ENCODE data around the gene KDM2B. TPM values are rescaled to one million over a fixed set of nuclear protein-coding genes. Genes with fewer than 3 reads are reported as not detected.
A peak's percentile ranks its signal among the peaks of the same experiment; 100 is the strongest.

KDM2B gene
- total RNA-seq, 1 donor from 2014 or later, result 61.1 TPM

DNA sequence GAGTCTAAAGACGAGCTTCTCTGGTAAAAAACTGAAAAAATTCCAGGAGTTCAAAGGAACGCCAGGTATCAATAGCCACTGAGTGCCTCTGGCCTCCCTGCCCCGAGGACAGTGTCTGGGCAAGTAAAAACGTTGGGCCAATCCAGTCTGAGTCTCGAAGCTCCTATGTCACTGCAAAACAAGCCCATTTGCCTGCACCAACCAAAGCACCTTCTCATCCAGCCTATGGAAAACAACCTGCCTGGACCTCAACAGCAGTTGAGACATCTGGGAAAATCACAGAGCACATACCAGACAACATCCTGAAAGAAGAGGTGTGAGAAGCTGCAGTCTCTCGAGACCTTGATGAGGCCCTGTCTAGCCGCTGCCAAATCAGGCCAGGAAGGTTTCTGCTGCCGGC is 124.3 kb downstream of the KDM2B start:
- Mint-ChIP-seq H3K36me3 (no peaks in the 10 kb centered on the region), H3K9me3 (no peaks in the 10 kb centered on the region), H3K4me3 (no peak overlapping the region), H3K4me1 (peaks cover 39% of the 10 kb centered on the region), H3K27me3 (ENCODE audit: low read depth) (no peaks in the 10 kb centered on the region), H3K27ac (peak overlapping the region; percentile 71)
- TF ChIP-seq, protein P1, sequence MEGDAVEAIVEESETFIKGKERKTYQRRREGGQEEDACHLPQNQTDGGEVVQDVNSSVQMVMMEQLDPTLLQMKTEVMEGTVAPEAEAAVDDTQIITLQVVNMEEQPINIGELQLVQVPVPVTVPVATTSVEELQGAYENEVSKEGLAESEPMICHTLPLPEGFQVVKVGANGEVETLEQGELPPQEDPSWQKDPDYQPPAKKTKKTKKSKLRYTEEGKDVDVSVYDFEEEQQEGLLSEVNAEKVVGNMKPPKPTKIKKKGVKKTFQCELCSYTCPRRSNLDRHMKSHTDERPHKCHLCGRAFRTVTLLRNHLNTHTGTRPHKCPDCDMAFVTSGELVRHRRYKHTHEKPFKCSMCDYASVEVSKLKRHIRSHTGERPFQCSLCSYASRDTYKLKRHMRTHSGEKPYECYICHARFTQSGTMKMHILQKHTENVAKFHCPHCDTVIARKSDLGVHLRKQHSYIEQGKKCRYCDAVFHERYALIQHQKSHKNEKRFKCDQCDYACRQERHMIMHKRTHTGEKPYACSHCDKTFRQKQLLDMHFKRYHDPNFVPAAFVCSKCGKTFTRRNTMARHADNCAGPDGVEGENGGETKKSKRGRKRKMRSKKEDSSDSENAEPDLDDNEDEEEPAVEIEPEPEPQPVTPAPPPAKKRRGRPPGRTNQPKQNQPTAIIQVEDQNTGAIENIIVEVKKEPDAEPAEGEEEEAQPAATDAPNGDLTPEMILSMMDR (IDR thresholded peaks at IDR 0.05; ENCODE audit: unreplicated experiment), result no peak
- no peak for DNase-seq (ENCODE audit: low spot score in 2 of 2, unreplicated experiment in 2 of 2)

- H3K4me3 Mint-ChIP-seq, result no peak overlapping the region
- peak overlapping the region; percentile 20 for H3K27ac Mint-ChIP-seq
- no peaks in the 10 kb centered on the region for H3K27me3 Mint-ChIP-seq (ENCODE audit: low read depth)
- DNase-seq (ENCODE audit: low spot score in 2 of 2, unreplicated experiment in 2 of 2), result no peak
- TF ChIP-seq, protein P1 (IDR thresholded peaks at IDR 0.05; ENCODE audit: unreplicated experiment), result no peak
- no peaks in the 10 kb centered on the region for H3K9me3 Mint-ChIP-seq
- H3K36me3 Mint-ChIP-seq, result no peaks in the 10 kb centered on the region
- peaks cover 42% of the 10 kb centered on the region for H3K4me1 Mint-ChIP-seq
Measured at GRCh38 chr12:121455766-121456420, 124.9 kb downstream of the KDM2B start.

DNA sequence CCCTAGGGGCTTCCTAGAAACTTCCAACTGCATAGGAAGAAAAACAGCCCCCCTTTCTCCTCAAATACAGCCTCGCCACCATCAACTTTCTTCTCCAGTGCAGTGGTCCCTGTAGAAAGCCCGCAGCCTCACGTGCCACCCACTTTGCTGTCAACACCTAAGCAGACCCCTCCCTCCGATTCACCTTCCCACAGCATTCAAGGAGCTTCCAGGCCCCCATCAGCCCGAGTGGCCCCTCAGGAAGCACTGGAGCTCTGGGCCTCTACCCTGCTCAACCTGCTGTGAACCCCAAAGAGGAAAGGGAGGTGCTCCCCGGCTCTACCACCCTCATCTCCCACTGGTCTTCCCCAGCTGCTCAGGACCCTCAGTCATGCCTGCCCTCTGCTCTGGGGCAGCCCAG is 125.9 kb downstream of the KDM2B start:
- TF ChIP-seq, protein P1 (IDR thresholded peaks at IDR 0.05; ENCODE audit: unreplicated experiment), result no peak
- Mint-ChIP-seq H3K27me3 (ENCODE audit: low read depth) (no peaks in the 10 kb centered on the region), H3K9me3 (no peaks in the 10 kb centered on the region), H3K4me3 (no peak overlapping the region), H3K27ac (peak overlapping the region; percentile 50), H3K36me3 (no peaks in the 10 kb centered on the region), H3K4me1 (peaks cover 42% of the 10 kb centered on the region)
- no peak for DNase-seq (ENCODE audit: low spot score in 2 of 2, unreplicated experiment in 2 of 2)

- DNase-seq (ENCODE audit: low spot score in 2 of 2, unreplicated experiment in 2 of 2), result no peak
- Mint-ChIP-seq H3K36me3 (peaks cover 3% of the 10 kb centered on the region), H3K4me3 (no peak overlapping the region), H3K27ac (peak overlapping the region; percentile 43), H3K27me3 (ENCODE audit: low read depth) (no peaks in the 10 kb centered on the region), H3K4me1 (peaks cover 42% of the 10 kb centered on the region), H3K9me3 (no peaks in the 10 kb centered on the region)
- TF ChIP-seq, protein P1 (IDR thresholded peaks at IDR 0.05; ENCODE audit: unreplicated experiment), result no peak
Measured at GRCh38 chr12:121453629-121454028, 127.2 kb downstream of the KDM2B start.

DNA sequence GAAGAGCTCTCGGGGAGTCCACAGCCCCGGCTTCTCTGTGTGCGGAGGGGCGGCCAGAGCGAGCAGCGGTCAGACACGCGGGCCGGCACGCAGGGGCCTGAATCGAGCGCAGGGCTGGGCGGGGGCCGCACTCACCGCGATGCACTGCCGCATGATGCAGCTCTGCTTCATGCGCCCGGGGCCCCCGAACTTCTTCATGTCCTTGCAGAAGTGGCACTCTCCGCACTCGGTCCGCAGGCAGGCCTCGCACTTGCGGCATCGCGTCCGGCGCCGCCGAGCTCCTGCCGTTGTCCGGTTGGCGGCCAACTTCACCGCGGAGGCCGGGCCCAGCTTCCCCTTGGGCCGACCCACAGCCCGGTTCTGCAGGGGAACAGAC is 127.8 kb downstream of the KDM2B start:
- H3K9me3 Mint-ChIP-seq, result no peaks in the 10 kb centered on the region
- H3K27ac Mint-ChIP-seq, result peak overlapping the region; percentile 16
- peaks cover 42% of the 10 kb centered on the region for H3K4me1 Mint-ChIP-seq
- TF ChIP-seq, protein P1 (IDR thresholded peaks at IDR 0.05; ENCODE audit: unreplicated experiment), result no peak
- no peak for DNase-seq (ENCODE audit: low spot score in 2 of 2, unreplicated experiment in 2 of 2)
- peaks cover 7% of the 10 kb centered on the region for H3K36me3 Mint-ChIP-seq
- no peak overlapping the region for H3K4me3 Mint-ChIP-seq
- H3K27me3 Mint-ChIP-seq (ENCODE audit: low read depth), result no peaks in the 10 kb centered on the region
